CD14-positive monocyte (primary cell): ENCODE data around the gene PSG2. TPM values are rescaled to one million over a fixed set of nuclear protein-coding genes. Genes with fewer than 3 reads are reported as not detected.
"Not testable (repeated sequence)": the region's sequence is repeated elsewhere in the genome, so short reads cannot be mapped to it uniquely, and the experiment has no call there.

Experiments
- DNase-seq, 3 donors: peaks; one replicate each; pipeline ENCODE4 v3.0.0-alpha.2; 2011 to 2022
- H2AFZ ChIP-seq: 2 replicates; pipeline ENCODE4 v1.6.0; 2012; ENCODE audit warnings: mild to moderate bottlenecking, low read depth, low read length, inconsistent platforms; ENCODE audit not compliant: insufficient read depth, poor library complexity, severe bottlenecking
- H3K27ac ChIP-seq, 2 donors: 1 replicate in 1 of 2; 2 replicates in 1 of 2; pipeline ENCODE4 v1.5.1; 2012 to 2013; ENCODE audit warnings: low read length in 2 of 2, control low read depth in 1 of 2, inconsistent platforms in 1 of 2, low read depth in 1 of 2, mild to moderate bottlenecking in 1 of 2
- H3K27me3 ChIP-seq, 2 donors: one replicate each; pipeline versions ENCODE4 v1.6.0 to v1.6.1; 2011 to 2013; ENCODE audit warnings: low read length in 2 of 2; ENCODE audit not compliant: control insufficient read depth in 2 of 2, insufficient read depth in 2 of 2
- H3K36me3 ChIP-seq, 2 donors: replicated peaks in 1 of 2; 1 replicate in 1 of 2; 2 replicates in 1 of 2; pipeline versions ENCODE4 v1.5.1 to v1.6.1; 2012 to 2013; ENCODE audit warnings: low read length in 2 of 2, control low read depth in 1 of 2, inconsistent platforms in 1 of 2, mild to moderate bottlenecking in 1 of 2; ENCODE audit not compliant: insufficient read depth in 2 of 2, control insufficient read depth in 1 of 2
- H3K4me1 ChIP-seq, 2 donors: 1 replicate in 1 of 2; 2 replicates in 1 of 2; pipeline versions ENCODE4 v1.5.1 to v1.6.1; 2012 to 2013; ENCODE audit warnings: low read length in 2 of 2, control low read depth in 1 of 2, inconsistent platforms in 1 of 2, mild to moderate bottlenecking in 1 of 2, moderate library complexity in 1 of 2; ENCODE audit not compliant: insufficient read depth in 2 of 2, control insufficient read depth in 1 of 2
- H3K4me2 ChIP-seq: replicated peaks from 2 replicates; pipeline ENCODE3; 2012; ENCODE audit warnings: low read length, moderate library complexity, mild to moderate bottlenecking; ENCODE audit not compliant: poor library complexity, severe bottlenecking; ENCODE audit errors: extremely low read depth
- H3K4me3 ChIP-seq, 3 experiments: fragments of 200-600 bp in 1 of 3; sonication (generic) in 1 of 3; replicated peaks in 1 of 3; 1 replicate in 2 of 3; 2 replicates in 1 of 3; pipeline ENCODE4 v1.5.1; 2011 to 2013; ENCODE audit warnings: low read length in 3 of 3, mild to moderate bottlenecking in 3 of 3, control low read depth in 2 of 3, low read depth in 2 of 3, inconsistent platforms in 1 of 3, moderate library complexity in 1 of 3
- H3K79me2 ChIP-seq: 2 replicates; pipeline ENCODE4 v1.6.0; 2012; ENCODE audit warnings: mild to moderate bottlenecking, control low read depth, inconsistent platforms, low read length, moderate library complexity; ENCODE audit not compliant: insufficient read depth
- H3K9ac ChIP-seq: 2 replicates; pipeline ENCODE4 v1.6.0; 2017; ENCODE audit warnings: low read length, mild to moderate bottlenecking; ENCODE audit not compliant: insufficient read depth, poor library complexity, severe bottlenecking
- H3K9me3 ChIP-seq, 2 donors: replicated peaks in 1 of 2; 1 replicate in 1 of 2; 2 replicates in 1 of 2; pipeline versions ENCODE4 v1.5.1 to v1.6.1; 2012 to 2013; ENCODE audit warnings: low read length in 2 of 2, control low read depth in 1 of 2; ENCODE audit not compliant: control insufficient read depth in 1 of 2, insufficient read depth in 1 of 2
- H4K20me1 ChIP-seq: 2 replicates; pipeline ENCODE4 v1.6.0; 2012; ENCODE audit warnings: mild to moderate bottlenecking, low read length, control low read depth, moderate library complexity; ENCODE audit not compliant: insufficient read depth
- H3K27ac Mint-ChIP-seq, 7 donors: one replicate each; pipeline ENCODE4 v1.8.0; 2020; ENCODE audit warnings: mild to moderate bottlenecking in 7 of 7, mixed read lengths in 7 of 7, moderate library complexity in 6 of 7, inconsistent platforms in 2 of 7
- H3K27me3 Mint-ChIP-seq, 3 donors: one replicate each; pipeline ENCODE4 v1.8.0; 2021 to 2022; ENCODE audit warnings: low read depth in 3 of 3, mild to moderate bottlenecking in 3 of 3, mixed read lengths in 3 of 3, moderate library complexity in 3 of 3, inconsistent platforms in 1 of 3
- H3K36me3 Mint-ChIP-seq, 2 donors: one replicate each; pipeline ENCODE4 v1.8.0; 2020; ENCODE audit warnings: mixed read lengths in 2 of 2, inconsistent platforms in 1 of 2, mild to moderate bottlenecking in 1 of 2
- H3K4me1 Mint-ChIP-seq: one replicate; pipeline ENCODE4 v1.8.0; 2020; ENCODE audit warnings: mild to moderate bottlenecking, mixed read lengths
- H3K4me3 Mint-ChIP-seq, 2 donors: one replicate each; pipeline ENCODE4 v1.8.0; 2020; ENCODE audit warnings: mild to moderate bottlenecking in 2 of 2, mixed read lengths in 2 of 2, moderate library complexity in 1 of 2
- H3K9me3 Mint-ChIP-seq, 7 donors: one replicate each; pipeline ENCODE4 v1.8.0; 2020 to 2022; ENCODE audit warnings: mixed read lengths in 7 of 7, mild to moderate bottlenecking in 6 of 7, moderate library complexity in 6 of 7, inconsistent platforms in 2 of 7
- WGBS: methylation state at CpG from one replicate; pipeline ENCODE4 v1.1.5; 2013; ENCODE audit warnings: missing lambda C conversion rate; ENCODE audit not compliant: insufficient coverage; 5-methylcytosine and 5-hydroxymethylcytosine counted together
- intact Hi-C, 2 donors: fragments of 100-400 bp; cut with micrococcal nuclease; formaldehyde crosslinking; loops; one replicate each; pipeline versions ENCODE4 v1.15.0 to v1.15.1; 2023
- polyA plus RNA-seq, 3 donors: library from polyadenylated mRNA; depleted of rRNA in 1 of 3; unstranded in 2 of 3; stranded (reverse) in 1 of 3; fragments of 300-500 nt in 2 of 3; fragments of >200 nt in 1 of 3; fragmentation: Illumina TruSeq in 2 of 3; gene quantifications; 1 replicate in 2 of 3; 2 replicates in 1 of 3; pipeline ENCODE4 v1.2.3, GENCODE V29; 2012 to 2021

Gene PSG2
- polyA plus RNA-seq, 3 donors = not detected

DNA sequence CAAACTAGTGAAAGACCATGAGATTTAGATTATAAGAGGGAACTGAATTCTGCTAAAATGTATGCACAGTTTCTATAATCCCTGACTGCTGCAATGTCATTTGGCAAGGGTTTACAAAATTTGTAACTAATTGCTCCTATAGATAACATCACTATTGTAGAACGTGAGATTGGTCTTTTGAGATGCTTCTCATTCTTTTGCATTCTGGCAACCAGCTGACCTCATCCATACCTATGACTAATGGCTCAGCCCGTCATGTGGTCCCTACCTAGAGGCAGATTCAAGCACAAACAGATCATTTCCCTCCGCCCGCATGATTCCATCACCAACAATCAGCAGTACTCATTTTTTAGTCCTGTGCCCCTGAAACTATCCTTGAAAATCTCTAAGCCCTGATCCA, 60.4 kb downstream of the PSG2 start:
- H3K27me3 Mint-ChIP-seq = peaks cover 0 to 11% (median 2%) of the 10 kb centered on the region in 3 donors
- not testable (repeated sequence) for H4K20me1 ChIP-seq

DNA sequence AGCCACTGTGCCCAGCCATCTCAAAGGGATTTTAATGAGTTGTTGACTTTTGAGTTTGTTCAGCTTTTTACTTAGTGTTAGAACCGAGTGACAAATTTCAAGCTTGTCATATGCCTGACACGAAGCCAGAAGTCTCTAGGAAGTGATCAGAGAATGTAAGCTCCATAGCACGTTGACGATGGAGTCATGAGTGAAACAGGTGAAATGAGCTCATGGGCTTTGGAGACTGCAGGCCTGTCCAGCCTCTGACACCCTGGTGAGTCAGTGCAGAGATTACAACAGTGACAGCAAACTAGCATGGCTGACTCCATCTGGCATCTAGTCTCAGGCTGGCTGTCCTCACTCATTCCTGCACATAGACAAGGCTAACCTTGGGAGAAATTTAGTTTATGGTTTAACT, 60.9 kb downstream of the PSG2 start:
- DNase-seq, H3K79me2 ChIP-seq, H3K9me3 Mint-ChIP-seq, H3K9me3 ChIP-seq, H3K4me1 Mint-ChIP-seq, H3K4me1 ChIP-seq, H3K36me3 Mint-ChIP-seq, H4K20me1 ChIP-seq, H3K36me3 ChIP-seq, H3K4me3 ChIP-seq, H3K4me2 ChIP-seq, H2AFZ ChIP-seq, H3K27ac ChIP-seq, H3K4me3 Mint-ChIP-seq, intact Hi-C loops, H3K27ac Mint-ChIP-seq, H3K27me3 ChIP-seq, H3K9ac ChIP-seq: not testable (repeated sequence)
- peaks cover 0 to 10% (median 2%) of the 10 kb centered on the region in 3 donors for H3K27me3 Mint-ChIP-seq
- WGBS = 93% methylated on average over 4 of the region's 4 CpGs

More for the DNA sequence above, 60.4 kb downstream of the PSG2 start:
- H3K4me3 Mint-ChIP-seq, H3K4me1 Mint-ChIP-seq, intact Hi-C loops, H3K27me3 ChIP-seq, H2AFZ ChIP-seq, H3K9ac ChIP-seq, H3K27ac Mint-ChIP-seq, H3K9me3 ChIP-seq, DNase-seq, H3K9me3 Mint-ChIP-seq, H3K4me2 ChIP-seq, H3K36me3 Mint-ChIP-seq, H3K4me3 ChIP-seq, H3K36me3 ChIP-seq, H3K79me2 ChIP-seq, H3K27ac ChIP-seq, H3K4me1 ChIP-seq: not testable (repeated sequence)
- WGBS = no CpG with 5 or more reads among the region's 4 CpGs

DNA sequence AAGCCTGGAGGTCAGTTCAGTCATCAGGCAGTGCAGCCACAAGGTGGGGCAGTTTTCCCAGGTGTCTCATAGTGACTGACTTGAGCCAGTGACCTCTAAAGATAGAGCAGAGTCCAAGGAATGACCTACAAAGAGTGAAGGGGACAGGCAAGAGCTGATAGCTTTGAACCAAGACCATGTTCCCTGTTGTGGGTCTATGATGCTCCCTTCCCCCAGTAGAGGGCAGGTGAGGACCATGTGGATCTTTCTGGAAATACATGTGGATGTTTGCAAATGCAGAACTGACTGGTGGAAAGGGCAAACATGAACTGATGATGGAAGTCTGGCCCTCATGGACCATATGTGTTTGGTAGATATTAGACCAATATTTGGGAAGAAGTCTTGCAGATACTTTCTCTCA, 62.9 kb downstream of the PSG2 start:
- H3K4me2 ChIP-seq, H3K4me1 ChIP-seq, intact Hi-C loops, H3K9me3 Mint-ChIP-seq, H3K27ac Mint-ChIP-seq, H3K79me2 ChIP-seq, H3K36me3 Mint-ChIP-seq, H4K20me1 ChIP-seq, H3K27ac ChIP-seq, H3K4me3 Mint-ChIP-seq, H3K36me3 ChIP-seq, H3K9me3 ChIP-seq, H3K9ac ChIP-seq, H2AFZ ChIP-seq, H3K4me1 Mint-ChIP-seq, H3K4me3 ChIP-seq, DNase-seq, H3K27me3 ChIP-seq, H3K27me3 Mint-ChIP-seq: not testable (repeated sequence)

Other genes starting within 250 kb of the PSG2 start
- not detected for gene PSG1, start 203.0 kb downstream of the PSG2 start, polyA plus RNA-seq
- gene PSG6, start 164.8 kb downstream of the PSG2 start, polyA plus RNA-seq = not detected
- gene PSG7, start 145.5 kb downstream of the PSG2 start, polyA plus RNA-seq = not detected
- not detected for gene PSG11, start 56.2 kb downstream of the PSG2 start, polyA plus RNA-seq
- not detected for gene PSG5, start 103.8 kb upstream of the PSG2 start, polyA plus RNA-seq
- not detected for gene PSG4, start 122.9 kb upstream of the PSG2 start, polyA plus RNA-seq
- gene PSG9, start 186.8 kb upstream of the PSG2 start, polyA plus RNA-seq = not detected